HG03460 (cell line): ENCODE results near the gene HDHD2.

Experiments
- ATAC-seq: cut with Tn5 transposase; IDR thresholded peaks from one replicate; pipeline ENCODE4 v1.9.1; 2021; ENCODE audit not compliant: unreplicated experiment

HDHD2 gene

GRCh38 chr18:47149457-47150028 is 757 bp downstream of the HDHD2 start:
- no peak for ATAC-seq

DNA sequence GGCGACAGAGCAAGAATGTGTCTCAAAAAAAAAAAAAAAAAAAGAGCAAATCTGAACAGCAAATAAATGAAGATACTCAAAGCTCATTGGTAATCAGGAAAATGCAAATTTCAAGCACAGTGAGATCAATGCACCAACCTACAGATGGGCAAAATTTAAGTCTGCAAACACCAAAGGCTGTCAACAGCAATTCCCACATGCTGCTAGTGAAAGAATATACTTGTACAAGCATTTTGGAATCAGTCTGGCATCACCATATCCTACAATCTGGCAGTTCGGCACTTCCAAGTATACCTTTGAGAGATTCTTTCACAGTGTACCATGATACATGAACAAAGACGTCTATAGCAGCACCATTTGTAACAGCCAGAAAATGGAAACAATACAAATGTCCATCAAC is 4.1 kb downstream of the HDHD2 start:
- ATAC-seq, result no peak

DNA sequence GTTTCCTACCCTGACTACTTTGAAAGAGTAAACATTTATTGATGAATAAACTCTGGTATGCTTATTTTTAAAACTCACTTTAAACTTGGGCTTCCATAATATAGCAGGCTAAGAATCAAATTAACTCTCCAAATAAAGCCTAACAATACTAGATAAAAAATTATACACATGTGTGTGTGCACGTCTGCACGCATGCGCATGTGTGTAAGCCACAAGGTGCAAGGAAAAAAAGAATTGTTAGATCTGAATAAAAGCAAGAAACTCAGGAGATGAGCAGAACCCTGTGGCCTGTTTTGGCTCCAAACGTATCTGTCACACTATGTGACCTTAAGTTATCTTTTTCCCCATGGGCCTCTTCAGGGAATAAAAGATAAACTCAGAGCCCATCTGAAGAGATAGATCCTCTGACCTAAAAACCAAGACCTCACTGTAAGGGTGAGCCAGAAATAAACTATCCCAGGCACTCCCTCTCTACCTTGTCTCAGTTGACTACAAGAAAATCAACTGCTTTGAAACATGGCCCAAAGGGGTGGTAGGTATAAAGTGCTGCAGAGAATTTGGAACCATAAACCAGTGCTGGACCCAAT is 6.3 kb downstream of the HDHD2 start:
- no peak for ATAC-seq

GRCh38 chr18:47143153-47143552 is 7.1 kb downstream of the HDHD2 start:
- no peak for ATAC-seq

- ATAC-seq, result no peak
These were observed 9.0 kb downstream of the HDHD2 start for GRCh38 chr18:47141289-47141688.

DNA sequence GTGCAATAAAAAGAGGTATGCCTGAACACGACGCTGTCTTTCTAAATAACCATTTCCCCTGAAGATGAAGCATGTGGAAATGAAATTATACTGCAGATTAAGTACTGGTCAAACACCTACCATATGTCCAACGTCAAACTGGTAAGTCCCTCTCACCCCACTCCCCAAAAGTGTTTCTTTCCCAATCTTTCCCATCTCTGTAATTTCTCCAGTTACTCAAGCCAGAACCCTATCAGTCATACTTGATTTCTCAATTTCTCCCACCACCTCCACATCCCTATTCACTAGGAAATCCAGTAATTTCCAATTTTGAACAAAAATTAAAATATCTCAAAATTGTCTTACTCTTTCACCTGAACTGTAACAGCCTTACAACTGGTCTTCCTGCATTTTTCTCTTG is 29.2 kb downstream of the HDHD2 start:
- ATAC-seq, result no peak

DNA sequence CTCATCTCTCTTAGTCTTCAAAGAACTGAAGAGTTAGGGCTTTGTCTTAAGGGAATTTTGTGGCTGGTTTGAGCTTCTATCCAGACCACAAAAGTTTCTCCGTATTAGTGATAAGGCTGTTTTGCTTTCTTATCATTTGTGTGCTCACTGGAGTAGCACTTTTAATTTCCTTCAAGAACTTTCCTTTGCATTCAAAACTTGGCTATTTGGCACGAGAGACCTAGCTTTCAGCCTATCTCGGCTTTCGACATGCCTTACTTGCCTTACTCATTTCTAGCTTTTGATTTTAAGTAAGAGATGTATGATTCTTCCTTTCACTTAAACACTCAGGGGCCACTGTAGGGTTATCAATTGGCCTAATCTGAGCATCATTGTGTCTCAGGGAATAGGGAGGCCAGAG is 29.9 kb downstream of the HDHD2 start:
- peak; percentile 94 for ATAC-seq

GRCh38 chr18:47118981-47119380 is 31.3 kb downstream of the HDHD2 start:
- ATAC-seq, result no peak

GRCh38 chr18:47115205-47115604 is 35.1 kb downstream of the HDHD2 start:
- ATAC-seq, result no peak

- ATAC-seq, result no peak
These were observed 36.3 kb downstream of the HDHD2 start for GRCh38 chr18:47113796-47114540.

- ATAC-seq, result no peak
These were observed 39.6 kb downstream of the HDHD2 start for GRCh38 chr18:47110492-47111274.

DNA sequence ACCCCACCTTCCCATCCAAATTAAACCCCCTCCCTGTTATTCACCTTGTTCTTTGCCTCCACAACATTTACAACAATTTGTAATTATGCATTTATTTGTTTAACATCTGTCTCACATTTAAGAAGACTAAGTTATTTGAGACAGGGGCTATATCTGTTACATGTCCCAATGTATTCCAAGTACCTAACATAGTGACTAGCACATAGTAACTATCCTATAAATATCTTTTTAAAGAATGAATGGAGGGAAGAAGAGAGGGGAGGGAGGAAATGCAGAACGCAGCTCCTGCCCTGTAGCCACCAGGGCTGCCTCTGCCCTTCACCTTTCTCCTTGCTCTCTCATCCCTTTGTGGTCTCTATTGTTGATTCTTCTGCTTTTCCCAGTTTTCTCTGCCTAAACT is 40.6 kb downstream of the HDHD2 start:
- ATAC-seq, result no peak

GRCh38 chr18:47108998-47109405 is 41.3 kb downstream of the HDHD2 start:
- no peak for ATAC-seq

DNA sequence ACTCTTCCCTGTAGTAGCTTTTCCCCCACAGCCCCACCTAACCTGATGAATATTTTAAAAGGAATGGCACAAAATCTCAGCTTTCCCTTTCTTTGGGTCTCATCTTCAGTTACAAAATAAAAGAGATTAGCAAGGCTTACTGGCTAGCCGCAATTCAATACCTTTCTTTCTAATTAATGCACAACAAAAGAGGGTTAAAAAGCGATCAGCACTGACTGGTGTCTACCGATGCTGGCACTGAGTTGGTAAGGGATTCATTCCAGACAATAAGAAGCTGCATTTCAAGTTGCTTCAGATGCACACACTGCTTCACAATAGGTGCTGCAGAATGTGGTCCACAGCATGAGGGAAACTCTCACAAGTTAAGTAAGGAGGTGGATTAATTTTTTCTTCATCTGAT is 41.9 kb downstream of the HDHD2 start:
- no peak for ATAC-seq

DNA sequence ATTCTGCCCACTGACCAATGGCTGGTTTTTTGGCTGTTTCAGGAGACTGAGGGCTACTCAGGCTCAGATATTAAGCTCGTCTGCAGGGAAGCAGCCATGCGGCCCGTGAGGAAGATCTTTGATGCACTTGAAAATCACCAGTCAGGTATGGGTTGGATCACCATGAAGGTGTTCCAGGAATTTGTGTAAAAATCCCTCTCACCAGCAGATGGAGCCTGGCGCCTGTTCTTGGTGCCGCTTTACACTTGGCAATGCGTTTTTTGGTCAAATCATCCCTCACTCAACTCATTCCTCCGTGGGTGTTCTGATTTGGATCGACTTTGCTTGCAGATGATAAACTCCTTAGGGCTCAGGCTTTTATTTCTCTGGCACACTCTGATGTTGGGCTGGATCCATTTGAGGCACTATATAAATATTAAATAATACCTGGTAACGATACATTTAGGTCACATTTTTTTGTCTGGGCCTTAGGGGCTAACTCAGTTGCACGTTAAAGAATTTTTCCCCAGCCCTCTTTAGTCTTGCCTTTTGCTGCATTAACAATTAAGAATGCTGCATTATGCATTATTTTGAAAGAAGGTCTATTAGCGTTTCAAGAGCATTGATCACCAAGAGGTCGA is 50.0 kb downstream of the HDHD2 start:
- ATAC-seq, result no peak

GRCh38 chr18:47095810-47096209 is 54.5 kb downstream of the HDHD2 start:
- no peak for ATAC-seq

GRCh38 chr18:47087676-47088075 is 62.6 kb downstream of the HDHD2 start:
- ATAC-seq, result no peak

DNA sequence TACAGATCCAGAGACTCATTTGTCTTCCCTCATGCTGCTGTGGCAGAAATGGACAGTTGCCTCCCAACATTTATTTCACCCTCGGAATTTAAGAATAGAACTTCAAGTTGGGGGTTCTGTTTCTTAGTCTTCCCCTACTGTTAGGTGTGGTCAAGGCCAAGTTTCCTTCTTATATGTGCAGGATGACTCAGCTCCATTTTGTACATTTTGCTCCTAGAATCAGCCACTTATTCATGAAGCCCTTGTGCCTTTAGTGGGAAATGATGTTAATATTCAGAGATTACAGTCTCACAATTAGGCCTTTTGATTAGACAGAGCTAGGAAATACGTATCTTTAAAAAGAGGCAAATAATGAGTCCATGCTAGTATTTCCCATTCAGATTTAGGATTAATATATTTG is 68.7 kb downstream of the HDHD2 start:
- ATAC-seq, result no peak

DNA sequence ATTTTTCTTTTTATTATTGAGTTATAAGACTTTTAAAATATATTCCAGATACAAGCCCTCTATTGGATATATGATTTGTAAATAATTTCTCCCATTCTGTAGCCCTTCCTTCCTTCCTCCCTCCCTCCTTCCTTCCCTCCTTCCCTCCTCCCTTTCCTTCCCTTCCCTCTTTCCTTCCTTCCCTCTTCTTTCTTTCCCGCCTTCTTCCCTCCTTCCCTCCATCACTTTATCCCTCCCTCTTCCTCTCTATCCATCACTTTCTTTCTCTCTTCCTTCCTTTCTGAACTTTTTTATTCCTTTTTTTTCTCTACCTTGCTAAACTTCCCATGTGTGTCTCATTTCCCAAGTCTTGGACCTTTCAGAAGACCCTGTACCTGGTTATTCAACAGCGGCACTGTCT is 69.4 kb downstream of the HDHD2 start:
- ATAC-seq, result no peak

DNA sequence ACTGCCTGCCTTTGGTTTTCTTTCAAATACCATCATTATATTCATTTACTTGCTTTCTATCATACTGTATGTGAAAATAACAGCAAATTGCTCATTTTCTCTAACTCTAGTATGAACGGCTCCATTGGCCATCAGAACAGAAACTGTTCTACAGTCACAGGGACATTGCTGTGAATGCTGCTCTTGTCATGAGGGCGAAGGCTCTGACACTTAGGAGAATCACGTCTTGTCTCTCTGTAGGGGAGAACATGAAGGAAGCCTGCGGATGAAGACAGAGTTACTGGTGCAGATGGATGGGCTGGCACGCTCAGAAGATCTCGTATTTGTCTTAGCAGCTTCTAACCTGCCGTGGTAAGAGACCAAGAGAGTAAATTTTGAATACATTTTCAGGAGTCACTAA is 73.2 kb downstream of the HDHD2 start:
- no peak for ATAC-seq

GRCh38 chr18:47075098-47075883 is 75.0 kb downstream of the HDHD2 start:
- ATAC-seq, result no peak
